GM19035 (cell line): Measurements from ENCODE around the gene FYCO1.
"Not testable (repeated sequence)": the region's sequence is repeated elsewhere in the genome, so short reads cannot be mapped to it uniquely, and the experiment has no call there.

Source experiments
- ATAC-seq: cut with Tn5 transposase; IDR thresholded peaks from one replicate; pipeline ENCODE4 v1.9.1; 2021; ENCODE audit not compliant: unreplicated experiment

The FYCO1 gene

DNA sequence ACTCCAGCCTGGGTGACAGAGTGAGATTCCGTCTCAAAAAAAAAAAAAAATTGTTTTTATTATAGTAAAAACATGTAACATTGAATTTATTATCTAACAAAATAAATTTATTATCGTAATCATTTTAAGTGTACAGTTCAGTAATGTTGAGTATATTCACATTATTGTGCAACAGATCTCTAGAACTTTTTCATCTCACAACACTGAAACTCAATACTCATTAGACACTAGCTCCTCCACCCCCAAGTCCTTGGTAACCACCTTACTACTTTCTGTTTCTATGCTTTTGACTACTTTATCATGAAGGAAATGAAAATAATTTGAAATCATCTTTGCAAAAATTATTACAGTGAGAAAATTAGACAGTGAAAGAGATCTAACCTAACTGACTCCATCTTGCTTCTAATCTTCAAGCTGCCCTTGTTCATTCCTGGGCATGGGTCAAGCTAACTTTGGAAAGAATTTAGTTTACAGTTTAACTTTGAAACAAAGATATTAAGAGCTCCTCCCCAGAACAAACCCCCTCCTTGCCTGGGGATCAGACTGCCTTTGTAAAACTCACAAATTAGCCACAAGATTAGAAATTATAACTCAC is 15.0 kb upstream of the FYCO1 start:
- ATAC-seq: no peak

DNA sequence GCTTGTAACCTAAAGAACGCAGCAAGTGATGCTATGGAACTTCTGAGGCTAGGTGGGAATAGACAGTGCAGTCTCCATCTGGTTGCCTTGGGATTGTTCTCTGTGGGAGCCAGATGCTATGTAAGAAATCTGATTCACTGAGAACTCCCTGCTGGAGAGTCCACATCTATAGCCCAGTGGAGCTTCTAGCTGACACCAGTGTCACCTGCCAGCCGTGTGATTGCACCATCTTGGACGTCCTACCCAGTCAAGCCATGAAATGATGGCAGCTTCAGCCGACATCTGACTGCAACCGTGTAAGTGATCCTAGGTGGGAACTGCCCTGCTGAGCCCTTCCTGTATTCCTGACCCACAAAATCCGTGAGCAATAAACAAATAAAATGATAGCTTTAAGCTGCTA is 12.4 kb upstream of the FYCO1 start:
- no peak for ATAC-seq

DNA sequence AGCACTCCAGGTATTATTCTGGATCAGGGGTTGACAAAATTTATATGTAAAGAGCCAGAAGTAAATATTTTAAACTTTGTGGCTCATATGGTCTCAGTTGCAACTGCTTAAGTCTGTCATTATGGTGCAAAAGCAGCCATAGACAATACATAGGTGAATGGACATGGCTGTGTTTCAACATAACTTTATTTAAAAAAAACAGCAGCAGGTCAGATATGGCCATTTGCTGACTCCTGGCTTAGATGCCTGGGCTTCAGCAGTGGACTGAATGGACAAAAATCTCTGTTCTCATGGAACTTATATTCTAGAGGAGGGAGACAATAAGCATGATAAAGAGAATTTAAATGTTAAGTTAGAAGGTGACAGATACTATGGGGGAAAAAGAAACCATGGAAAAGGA is 11.7 kb upstream of the FYCO1 start:
- no peak for ATAC-seq

- no peak for ATAC-seq
Measured at GRCh38 chr3:46006238-46007032, 10.8 kb upstream of the FYCO1 start.

DNA sequence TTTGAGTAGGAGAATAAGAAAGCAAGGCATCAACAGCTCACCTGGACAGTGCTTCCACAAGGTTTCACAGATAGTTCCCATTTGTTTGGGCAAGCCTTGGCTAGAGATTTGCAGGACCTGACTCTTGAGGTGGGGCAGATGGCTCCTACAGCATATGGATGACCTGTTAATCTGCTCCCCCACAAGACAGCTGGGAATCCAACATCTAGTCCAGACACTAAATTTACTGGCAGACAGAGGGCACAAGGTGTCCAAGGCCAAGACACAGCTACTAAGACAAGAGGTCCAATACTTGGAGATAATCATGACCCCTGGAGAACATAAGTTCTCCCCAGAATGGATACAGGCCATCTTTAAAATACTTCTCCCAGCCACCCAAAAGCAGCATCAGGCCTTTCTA is 8.1 kb upstream of the FYCO1 start:
- not testable (repeated sequence) for ATAC-seq

- no peak for ATAC-seq
Measured at GRCh38 chr3:46001178-46001577, 5.6 kb upstream of the FYCO1 start.

DNA sequence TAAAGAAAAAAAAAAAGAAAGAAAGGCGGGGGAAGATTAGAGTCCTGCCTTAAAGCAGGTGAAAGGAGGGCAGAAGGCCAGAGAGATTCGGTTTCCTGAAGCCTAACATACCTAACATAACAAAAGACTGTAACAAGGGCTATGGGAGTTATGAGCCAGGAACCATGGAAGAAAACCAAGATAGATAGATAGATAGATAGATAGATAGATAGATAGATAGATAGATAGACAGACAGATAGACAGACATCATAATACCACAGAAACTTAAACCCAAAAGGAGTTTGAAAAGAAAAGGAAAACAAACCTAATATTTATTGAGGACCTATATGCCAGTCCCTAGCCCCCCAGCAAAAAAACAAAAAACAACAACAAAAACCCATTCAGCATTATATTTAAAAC is 2.3 kb upstream of the FYCO1 start:
- no peak for ATAC-seq

GRCh38 chr3:45997499-45997898 is 1.9 kb upstream of the FYCO1 start:
- ATAC-seq: not testable (repeated sequence)

DNA sequence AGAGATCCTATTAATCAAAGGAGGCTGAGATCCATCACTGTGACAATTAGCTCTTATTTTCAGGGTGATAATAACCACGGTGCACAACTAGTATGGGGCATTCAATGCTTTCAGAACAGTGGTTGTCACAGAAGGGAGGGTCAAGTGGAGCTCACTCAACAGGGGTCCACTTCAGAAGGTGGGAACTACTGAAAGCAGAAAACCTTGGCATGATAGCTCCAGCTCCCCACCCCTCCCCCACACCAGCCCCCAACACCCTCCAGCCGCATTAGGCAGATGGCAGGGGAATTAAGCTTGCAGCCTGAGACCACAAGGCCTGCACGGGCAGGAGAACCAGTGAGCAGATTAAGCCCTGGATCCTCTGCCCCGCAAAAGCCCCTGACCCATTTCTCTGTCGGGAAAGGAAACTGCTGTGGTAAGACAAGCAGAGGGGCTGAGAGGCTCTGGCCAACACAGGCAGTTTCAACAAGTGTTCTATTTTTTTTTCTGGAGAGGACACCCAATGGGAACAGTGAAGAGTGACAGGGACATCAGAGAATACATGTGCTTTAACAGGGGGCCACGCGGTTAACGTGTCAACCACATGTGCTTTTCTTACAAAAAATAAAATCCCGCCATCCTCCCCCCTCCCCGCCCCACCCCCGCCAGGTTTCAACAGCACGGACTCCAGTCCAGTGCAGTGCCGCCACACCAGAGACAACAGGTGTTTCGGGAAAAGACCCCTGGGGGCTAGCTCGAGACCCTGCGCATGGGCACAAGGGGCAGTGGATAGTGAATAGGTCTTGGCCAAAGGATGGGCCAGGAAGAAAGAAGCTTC is 997 bp downstream of the FYCO1 start:
- no peak for ATAC-seq

DNA sequence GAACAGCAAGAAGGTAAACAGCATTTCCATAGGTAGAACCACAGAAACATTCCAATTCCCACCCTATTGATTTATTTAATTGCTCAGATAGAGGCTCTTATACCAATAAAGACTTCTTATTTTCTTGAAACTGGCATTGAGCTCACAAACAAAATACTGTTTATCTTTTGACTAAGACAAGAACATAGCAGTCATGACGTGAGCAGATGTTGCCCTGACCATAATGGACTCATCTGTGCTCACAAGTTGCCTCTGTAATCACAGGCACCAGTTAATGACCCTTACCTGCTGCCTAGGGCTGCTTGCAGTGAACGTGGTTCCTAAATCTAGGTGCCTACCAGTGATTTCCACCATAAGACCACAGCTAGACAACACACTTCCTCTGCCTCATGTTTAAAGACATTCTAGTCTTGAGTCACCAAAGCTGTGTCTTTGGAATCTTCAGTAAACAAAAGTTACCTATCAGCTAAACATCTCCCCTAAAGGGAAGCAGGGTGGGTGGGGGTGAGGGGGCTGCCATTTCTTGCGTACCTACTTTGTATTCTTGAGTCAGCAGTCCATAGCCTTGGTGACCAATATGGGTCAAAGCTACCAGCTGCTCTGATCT is 2.1 kb downstream of the FYCO1 start:
- no peak for ATAC-seq

GRCh38 chr3:45992821-45993221 is 2.8 kb downstream of the FYCO1 start:
- ATAC-seq: no peak

DNA sequence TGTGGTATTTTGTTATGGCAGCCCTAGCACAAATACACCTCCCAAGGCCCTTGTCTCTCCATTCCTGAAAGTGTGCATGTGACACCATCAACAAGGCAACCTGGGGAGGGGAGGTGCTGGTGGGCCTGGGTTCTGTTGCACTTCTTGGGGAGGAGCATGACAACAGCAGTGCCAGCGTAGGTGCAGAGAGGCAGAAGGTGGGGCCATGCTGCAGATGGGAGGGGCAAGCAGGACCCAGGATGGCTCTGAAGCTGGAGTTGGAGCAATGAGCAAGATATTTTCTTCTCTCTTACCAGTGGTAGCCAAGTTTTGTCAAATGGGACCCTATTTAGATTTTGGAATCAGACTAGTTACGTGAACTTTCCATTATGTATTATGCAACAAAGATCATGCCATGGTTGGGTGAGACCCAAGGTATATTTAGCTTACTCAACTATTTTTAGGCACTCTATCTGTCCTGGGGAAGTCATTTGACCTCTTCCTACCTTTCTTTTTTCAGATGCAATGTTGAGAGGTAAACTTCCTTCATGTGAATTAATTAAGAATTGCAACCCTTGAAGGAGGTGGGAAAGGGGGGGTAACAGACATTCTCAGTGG is 3.4 kb downstream of the FYCO1 start:
- ATAC-seq: no peak

DNA sequence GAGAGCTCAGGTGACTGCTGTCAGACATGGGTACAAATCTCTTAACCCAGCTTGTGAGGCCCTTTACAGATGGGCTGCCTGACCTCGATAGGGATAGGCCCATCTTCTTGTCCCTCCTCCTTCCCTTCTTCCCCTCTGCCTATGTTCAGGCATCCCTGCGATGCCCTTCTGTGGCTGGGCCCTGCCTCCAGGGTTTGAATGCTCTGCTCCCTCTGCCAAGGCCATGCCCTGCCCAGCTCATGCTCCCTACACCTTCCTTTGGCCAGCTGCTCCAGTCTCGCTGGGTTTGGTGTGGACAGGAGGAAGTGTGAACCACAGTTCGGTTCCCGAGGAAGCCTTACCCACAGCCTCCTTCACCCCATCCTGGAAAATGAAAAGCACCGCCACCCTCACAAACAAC is 4.3 kb downstream of the FYCO1 start:
- no peak for ATAC-seq

GRCh38 chr3:45990181-45990580 is 5.4 kb downstream of the FYCO1 start:
- ATAC-seq: no peak

GRCh38 chr3:45988804-45989203 is 6.8 kb downstream of the FYCO1 start:
- ATAC-seq: no peak

DNA sequence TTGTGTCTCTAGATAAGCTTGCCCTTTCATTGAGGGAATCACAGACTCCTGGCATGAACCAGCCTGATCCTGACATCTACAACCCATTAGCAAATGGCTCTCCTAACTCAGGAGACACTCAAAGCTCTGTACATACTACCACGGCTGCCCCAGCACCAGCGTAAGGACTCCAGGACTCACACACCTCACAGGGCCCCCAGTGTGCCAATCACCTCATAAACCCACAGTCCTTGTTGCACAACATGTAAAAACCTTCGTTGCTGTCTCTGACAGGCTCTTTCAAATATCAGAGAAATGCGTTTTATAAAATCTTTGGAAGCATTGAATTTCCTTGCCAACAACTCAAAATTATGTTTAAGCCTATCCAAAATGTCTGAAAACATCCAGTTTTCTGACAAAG is 7.3 kb downstream of the FYCO1 start:
- no peak for ATAC-seq

DNA sequence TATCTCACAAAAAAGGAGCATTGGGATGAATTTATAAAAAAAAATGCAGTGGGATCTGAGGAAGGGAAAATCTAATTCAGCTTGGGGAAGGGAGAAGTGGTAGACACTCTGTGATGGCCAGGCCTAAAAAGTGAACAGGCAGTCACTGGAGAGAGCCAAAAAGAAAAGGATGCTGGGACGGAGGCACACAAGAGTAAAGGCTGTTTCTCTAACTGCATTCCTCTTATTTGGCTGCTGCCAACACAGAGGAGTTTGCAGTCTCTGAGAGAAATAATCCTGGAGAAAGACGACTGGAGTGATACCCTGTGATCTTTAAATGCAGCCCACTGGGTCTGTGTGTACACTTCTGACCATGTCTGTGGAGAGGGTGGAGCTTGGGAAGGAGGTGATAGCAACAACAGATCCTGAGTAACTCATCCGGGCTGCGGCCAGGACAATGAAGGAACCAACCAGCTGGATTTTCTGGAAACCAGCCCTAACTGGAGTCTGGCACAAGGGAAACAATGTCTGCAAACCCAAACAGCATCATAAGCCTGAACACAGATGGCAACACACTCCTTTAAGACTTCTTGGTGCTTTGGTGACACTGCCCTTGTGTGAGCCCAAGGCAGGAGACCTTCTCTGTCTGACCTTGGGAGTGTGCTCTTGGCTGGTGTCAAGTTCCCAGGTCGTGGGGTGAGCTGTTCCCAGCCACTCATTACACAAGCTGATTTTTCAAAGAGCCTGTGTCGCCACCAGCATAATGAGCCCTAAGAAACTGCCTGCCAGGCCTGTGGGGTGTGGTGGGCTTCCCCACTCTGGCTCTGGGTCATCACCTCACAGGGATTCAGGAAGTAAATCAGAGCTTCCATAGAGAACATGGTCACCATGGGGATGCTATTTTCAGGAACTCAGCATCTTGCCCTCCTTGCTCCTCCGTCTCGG is 8.0 kb downstream of the FYCO1 start:
- no peak for ATAC-seq

DNA sequence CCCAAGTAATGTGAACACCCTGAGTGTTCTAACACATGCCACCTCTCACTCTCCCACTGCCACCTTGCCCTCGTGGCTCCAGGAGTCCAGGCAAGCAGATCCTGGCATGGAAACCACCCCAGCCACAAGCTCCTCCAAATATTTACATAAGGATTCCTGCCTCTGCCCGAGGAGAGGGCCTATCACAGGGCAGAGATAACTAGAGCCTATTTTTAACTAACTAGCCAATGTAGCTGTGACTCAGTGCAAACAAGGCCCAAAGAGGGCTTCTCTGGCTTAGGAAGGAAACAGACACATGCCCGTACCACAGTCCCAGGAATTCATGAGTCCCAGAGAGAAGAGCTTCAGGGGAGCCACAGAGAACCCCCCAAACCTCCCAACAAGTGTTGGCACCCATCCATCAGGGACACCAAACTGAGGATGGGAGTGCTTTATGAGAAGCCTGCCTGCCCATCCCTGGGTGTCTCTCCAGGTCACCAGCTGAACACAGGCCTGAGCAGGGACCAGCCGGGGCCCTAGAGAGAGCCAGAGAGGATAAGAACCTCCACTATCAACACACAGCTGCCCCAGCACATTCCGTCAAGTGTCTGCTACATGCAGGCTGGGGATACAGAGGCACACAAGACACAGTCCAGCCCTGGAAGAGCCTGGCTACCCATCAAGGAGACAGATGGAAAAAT is 9.2 kb downstream of the FYCO1 start:
- no peak for ATAC-seq

DNA sequence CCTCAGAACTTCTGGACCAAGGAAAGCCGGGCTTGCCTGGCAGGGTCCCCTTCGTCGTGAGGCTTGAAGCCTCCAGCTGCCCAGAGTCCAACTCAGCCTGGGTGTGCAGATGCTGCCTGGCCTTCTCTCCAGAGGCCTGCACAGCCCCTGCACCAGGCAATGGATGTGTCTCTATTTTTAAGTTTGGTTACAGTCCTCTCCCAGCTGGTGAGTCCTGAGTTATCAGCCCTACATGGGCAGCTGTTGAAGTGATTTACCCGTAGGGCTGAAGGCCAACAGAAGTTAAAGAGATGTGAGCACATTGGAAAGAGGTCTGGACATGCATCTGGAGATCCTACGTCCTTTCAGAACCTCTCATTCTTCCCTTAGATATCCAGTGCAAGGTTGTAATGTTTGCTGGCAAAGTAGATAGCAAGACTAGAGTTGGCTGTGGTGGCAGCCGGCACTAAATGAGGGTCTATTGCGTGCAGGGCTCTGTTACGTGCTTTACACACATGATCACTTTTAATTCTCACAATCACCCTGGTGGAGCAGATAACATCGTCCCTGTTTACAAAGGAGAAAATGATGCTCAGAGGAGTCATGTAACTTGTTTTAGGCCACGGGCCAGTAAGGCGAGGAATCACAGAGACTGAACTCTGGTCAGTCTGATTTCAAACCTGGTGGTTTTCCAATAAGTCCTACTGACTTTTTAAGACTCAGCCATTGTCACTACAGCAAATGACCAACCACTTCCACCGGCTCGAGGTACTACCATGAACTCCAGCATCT is 9.9 kb downstream of the FYCO1 start:
- ATAC-seq: no peak
